HepG2 (cell line): ENCODE measurements around the gene CFI. TPM values are rescaled to one million over a fixed set of nuclear protein-coding genes. Genes with fewer than 3 reads are reported as not detected.

Source experiments
- ARNT2 ChIP-seq: sonication (generic); formaldehyde crosslinking; IDR thresholded peaks from 2 replicates; pipeline ENCODE4 v1.8.0; 2022; ENCODE audit warnings: mild to moderate bottlenecking, low read depth, missing genetic modification reagents, moderate library complexity
- CBX5 ChIP-seq: sonication (generic); formaldehyde crosslinking; IDR thresholded peaks from 2 replicates; pipeline ENCODE4 v1.4.0; 2020; ENCODE audit warnings: missing genetic modification reagents, borderline replicate concordance
- DR1 ChIP-seq: sonication (generic); formaldehyde crosslinking; IDR thresholded peaks from 2 replicates; pipeline ENCODE4 v1.8.0; 2021; ENCODE audit warnings: mild to moderate bottlenecking, missing genetic modification reagents, inconsistent platforms
- FOXP1 ChIP-seq, 2 experiments: fragments of 450-650 bp in 1 of 2; IDR thresholded peaks; 2 replicates each; pipeline ENCODE4 v1.6.1; 2017 to 2018; ENCODE audit warnings: antibody characterized with exemption in 1 of 2
- HIVEP1 ChIP-seq: sonication (generic); formaldehyde crosslinking; IDR thresholded peaks from 2 replicates; pipeline ENCODE4 v1.4.0; 2020; ENCODE audit warnings: mild to moderate bottlenecking, missing genetic modification reagents
- HNF4G ChIP-seq, 2 experiments: sonication (generic) in 1 of 2; formaldehyde crosslinking in 1 of 2; IDR thresholded peaks; 2 replicates each; pipeline versions ENCODE4 v1.4.0 to v1.6.1; 2011 to 2020; ENCODE audit warnings: borderline replicate concordance in 2 of 2, low read depth in 2 of 2, mild to moderate bottlenecking in 2 of 2, low read length in 1 of 2, missing genetic modification reagents in 1 of 2, moderate library complexity in 1 of 2
- KLF6 ChIP-seq: IDR thresholded peaks from 2 replicates; pipeline ENCODE4 v1.8.0; 2016; ENCODE audit warnings: missing biosample characterization, missing genetic modification reagents
- KMT2A ChIP-seq: sonication (generic); formaldehyde crosslinking; IDR thresholded peaks from 2 replicates; pipeline ENCODE4 v1.4.0; 2020; ENCODE audit warnings: missing genetic modification reagents
- SCMH1 ChIP-seq: sonication (generic); formaldehyde crosslinking; IDR thresholded peaks from 2 replicates; pipeline ENCODE4 v1.9.0; 2021; ENCODE audit warnings: missing genetic modification reagents, mild to moderate bottlenecking, borderline replicate concordance
- U2AF2 ChIP-seq: fragments of 200-400 bp; formaldehyde crosslinking; IDR thresholded peaks from 2 replicates; pipeline ENCODE4 v1.6.1; 2017; ENCODE audit warnings: low read depth, mild to moderate bottlenecking, low read length
- WIZ ChIP-seq: sonication (generic); formaldehyde crosslinking; IDR thresholded peaks from 2 replicates; pipeline ENCODE4 v1.5.1; 2020; ENCODE audit warnings: mild to moderate bottlenecking, missing genetic modification reagents
- ZNF335 ChIP-seq: sonication (generic); formaldehyde crosslinking; IDR thresholded peaks from 2 replicates; pipeline ENCODE4 v1.4.0; 2020; ENCODE audit warnings: missing genetic modification reagents
- ZNF549 ChIP-seq: sonication (generic); formaldehyde crosslinking; IDR thresholded peaks from 2 replicates; pipeline ENCODE4 v1.5.0; 2020; ENCODE audit warnings: missing genetic modification reagents
- ZNF709 ChIP-seq: sonication (generic); formaldehyde crosslinking; IDR thresholded peaks from 2 replicates; pipeline ENCODE4 v1.5.0; 2020; ENCODE audit warnings: mild to moderate bottlenecking, missing genetic modification reagents
- ZNF713 ChIP-seq: sonication (generic); formaldehyde crosslinking; IDR thresholded peaks from 2 replicates; pipeline ENCODE4 v1.4.0; 2020; ENCODE audit warnings: mild to moderate bottlenecking, missing genetic modification reagents
- ZNF720 ChIP-seq: sonication (generic); formaldehyde crosslinking; IDR thresholded peaks from 2 replicates; pipeline ENCODE4 v1.4.0; 2020; ENCODE audit warnings: missing genetic modification reagents
- ZNF777 ChIP-seq: sonication (generic); formaldehyde crosslinking; IDR thresholded peaks from 2 replicates; pipeline ENCODE4 v1.4.0; 2020; ENCODE audit warnings: missing genetic modification reagents
- polyA plus RNA-seq, 8 experiments: library from polyadenylated mRNA; depleted of rRNA in 3 of 8; stranded (reverse) in 7 of 8; unstranded in 1 of 8; fragments of >200 nt; fragmentation: Illumina TruSeq in 4 of 8; extraction: Trizol in 4 of 8; gene quantifications; 2 replicates each; pipeline versions ENCODE4 v1.2.1 to v1.2.3, GENCODE V29; 2011 to 2016; ENCODE audit warnings: low read depth in 4 of 8, missing spikeins in 1 of 8, mixed read lengths in 1 of 8; ENCODE audit not compliant: insufficient read depth in 1 of 8
- total RNA-seq, 5 experiments: library from RNA; depleted of rRNA; stranded (reverse); fragments of >200 nt; fragmentation: Illumina TruSeq; extraction: Trizol; gene quantifications; 2 replicates each; pipeline ENCODE4 v1.2.3, GENCODE V29; 2016; ENCODE audit warnings: low read depth in 1 of 5
- TF ChIP-seq, protein P1 (sequence below): sonication (generic); formaldehyde crosslinking; IDR thresholded peaks from 2 replicates; pipeline ENCODE4 v1.5.0; 2020; ENCODE audit warnings: missing genetic modification reagents
- TF ChIP-seq, protein P2 (sequence below): sonication (generic); formaldehyde crosslinking; IDR thresholded peaks from 2 replicates; pipeline ENCODE4 v1.5.0; 2020; ENCODE audit warnings: missing genetic modification reagents
- TF ChIP-seq, protein P3 (sequence below): sonication (generic); formaldehyde crosslinking; IDR thresholded peaks from 2 replicates; pipeline ENCODE4 v1.8.0; 2022; ENCODE audit warnings: low read depth, missing genetic modification reagents
- TF ChIP-seq, protein P4 (sequence below): sonication (generic); formaldehyde crosslinking; IDR thresholded peaks from 2 replicates; pipeline ENCODE4 v1.9.0; 2022; ENCODE audit warnings: low read depth, missing genetic modification reagents
- TF ChIP-seq, protein P5 (sequence below): sonication (generic); formaldehyde crosslinking; IDR thresholded peaks from 2 replicates; pipeline ENCODE4 v1.4.0; 2020; ENCODE audit warnings: mild to moderate bottlenecking, missing genetic modification reagents

Gene CFI
- total and polyA plus RNA-seq, 2 of the 13 experiments (the other 11 are each of a cell fraction or from before 2014, with no cell fraction given), result 284 to 337 TPM

DNA sequence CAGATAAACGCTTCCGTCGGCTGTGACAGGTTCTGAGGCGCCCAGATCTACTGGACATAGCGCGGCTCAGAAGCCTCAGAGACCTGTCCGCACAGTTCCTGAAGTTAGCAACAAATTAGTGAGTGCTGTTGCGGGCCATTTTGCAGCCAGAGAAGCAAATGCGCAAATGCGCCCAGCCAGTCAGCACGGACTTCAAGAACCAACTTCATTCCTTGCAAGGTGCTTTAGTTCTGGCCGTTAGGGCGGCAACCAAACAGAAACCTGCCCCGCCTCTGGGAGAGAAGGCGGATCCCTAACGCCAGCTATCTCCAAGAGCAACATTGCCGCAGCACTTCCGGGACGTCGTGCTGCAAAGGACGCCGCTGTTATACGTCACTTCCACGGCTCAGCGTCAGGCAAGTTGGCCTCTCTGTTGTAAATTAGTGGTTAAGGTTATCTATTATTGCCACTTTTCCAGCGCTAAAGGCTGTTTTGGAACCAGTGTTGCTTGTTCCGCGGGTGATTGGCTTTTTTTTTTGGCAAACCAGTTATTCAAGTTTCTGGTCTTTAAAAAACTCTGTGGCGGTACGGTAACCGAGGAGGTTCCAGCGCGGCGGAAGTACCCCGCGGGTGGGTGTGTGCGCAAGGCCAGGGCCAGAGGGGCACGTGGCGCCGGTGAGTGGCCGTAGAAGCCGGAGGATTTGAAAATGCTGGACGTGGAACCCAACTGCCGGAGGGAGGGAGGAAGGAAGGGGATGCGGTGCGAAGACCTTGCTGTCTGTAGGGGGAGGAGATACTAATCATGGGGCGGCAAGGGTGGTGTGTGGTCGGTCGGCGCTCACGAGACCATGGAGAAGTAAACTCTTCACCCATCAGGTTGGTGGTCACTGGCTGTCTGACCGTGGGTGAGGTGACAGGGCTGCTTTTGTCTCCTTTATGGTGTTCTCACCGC, 13.6 kb upstream of the CFI start, which contains the start of gene GAR1 (continued):
- TF ChIP-seq, protein P1, sequence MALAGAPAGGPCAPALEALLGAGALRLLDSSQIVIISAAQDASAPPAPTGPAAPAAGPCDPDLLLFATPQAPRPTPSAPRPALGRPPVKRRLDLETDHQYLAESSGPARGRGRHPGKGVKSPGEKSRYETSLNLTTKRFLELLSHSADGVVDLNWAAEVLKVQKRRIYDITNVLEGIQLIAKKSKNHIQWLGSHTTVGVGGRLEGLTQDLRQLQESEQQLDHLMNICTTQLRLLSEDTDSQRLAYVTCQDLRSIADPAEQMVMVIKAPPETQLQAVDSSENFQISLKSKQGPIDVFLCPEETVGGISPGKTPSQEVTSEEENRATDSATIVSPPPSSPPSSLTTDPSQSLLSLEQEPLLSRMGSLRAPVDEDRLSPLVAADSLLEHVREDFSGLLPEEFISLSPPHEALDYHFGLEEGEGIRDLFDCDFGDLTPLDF (CRISPR knock-in tag), result no peak; the same call in 1 of the 2 replicates
- TF ChIP-seq SCMH1 (CRISPR knock-in tag) (no peak), DR1 (no peak; the same call in 1 of the 2 replicates), HNF4G (IDR thresholded peaks at IDR 0.05; ENCODE audit: borderline replicate concordance, low read depth, low read length) (no peak), HNF4G (CRISPR knock-in tag; IDR thresholded peaks at IDR 0.05; ENCODE audit: borderline replicate concordance, low read depth) (no peak), ZNF335 (CRISPR knock-in tag) (peak; percentile 59; the same call in 1 of the 2 replicates), HIVEP1 (peak; percentile 80), U2AF2 (0 out of 2 replicates have a peak, but pooled peaks have one; percentile 27), KLF6 (CRISPR knock-in tag) (peak; percentile 81), ZNF709 (0 out of 2 replicates have a peak, but pooled peaks have one; percentile 70), ZNF777 (peak; percentile 66), KMT2A (CRISPR knock-in tag) (peak; percentile 79; the same call in 1 of the 2 replicates), ZNF549 (CRISPR knock-in tag) (no peak), ZNF720 (CRISPR knock-in tag) (no peak), ZNF713 (CRISPR knock-in tag) (no peak), FOXP1 (IDR thresholded peaks at IDR 0.05) (no peak), FOXP1 (CRISPR knock-in tag; IDR thresholded peaks at IDR 0.05) (peak; percentile 8; the same call in 1 of the 2 replicates), ARNT2 (CRISPR knock-in tag) (no peak; the same call in 1 of the 2 replicates), CBX5 (no peak; the same call in 1 of the 2 replicates), WIZ (CRISPR knock-in tag) (0 out of 2 replicates have a peak, but pooled peaks have one; percentile 80)
- TF ChIP-seq, protein P2, sequence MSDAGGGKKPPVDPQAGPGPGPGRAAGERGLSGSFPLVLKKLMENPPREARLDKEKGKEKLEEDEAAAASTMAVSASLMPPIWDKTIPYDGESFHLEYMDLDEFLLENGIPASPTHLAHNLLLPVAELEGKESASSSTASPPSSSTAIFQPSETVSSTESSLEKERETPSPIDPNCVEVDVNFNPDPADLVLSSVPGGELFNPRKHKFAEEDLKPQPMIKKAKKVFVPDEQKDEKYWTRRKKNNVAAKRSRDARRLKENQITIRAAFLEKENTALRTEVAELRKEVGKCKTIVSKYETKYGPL, result no peak
- TF ChIP-seq, protein P3, sequence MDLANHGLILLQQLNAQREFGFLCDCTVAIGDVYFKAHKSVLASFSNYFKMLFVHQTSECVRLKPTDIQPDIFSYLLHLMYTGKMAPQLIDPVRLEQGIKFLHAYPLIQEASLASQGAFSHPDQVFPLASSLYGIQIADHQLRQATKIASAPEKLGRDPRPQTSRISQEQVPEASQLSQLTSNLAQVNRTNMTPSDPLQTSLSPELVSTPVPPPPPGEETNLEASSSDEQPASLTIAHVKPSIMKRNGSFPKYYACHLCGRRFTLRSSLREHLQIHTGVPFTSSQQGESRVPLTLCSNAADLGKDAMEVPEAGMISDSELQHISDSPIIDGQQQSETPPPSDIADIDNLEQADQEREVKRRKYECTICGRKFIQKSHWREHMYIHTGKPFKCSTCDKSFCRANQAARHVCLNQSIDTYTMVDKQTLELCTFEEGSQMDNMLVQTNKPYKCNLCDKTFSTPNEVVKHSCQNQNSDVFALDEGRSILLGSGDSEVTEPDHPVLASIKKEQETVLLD, result 0 out of 2 replicates have a peak, but pooled peaks have one; percentile 58
- TF ChIP-seq, protein P4, sequence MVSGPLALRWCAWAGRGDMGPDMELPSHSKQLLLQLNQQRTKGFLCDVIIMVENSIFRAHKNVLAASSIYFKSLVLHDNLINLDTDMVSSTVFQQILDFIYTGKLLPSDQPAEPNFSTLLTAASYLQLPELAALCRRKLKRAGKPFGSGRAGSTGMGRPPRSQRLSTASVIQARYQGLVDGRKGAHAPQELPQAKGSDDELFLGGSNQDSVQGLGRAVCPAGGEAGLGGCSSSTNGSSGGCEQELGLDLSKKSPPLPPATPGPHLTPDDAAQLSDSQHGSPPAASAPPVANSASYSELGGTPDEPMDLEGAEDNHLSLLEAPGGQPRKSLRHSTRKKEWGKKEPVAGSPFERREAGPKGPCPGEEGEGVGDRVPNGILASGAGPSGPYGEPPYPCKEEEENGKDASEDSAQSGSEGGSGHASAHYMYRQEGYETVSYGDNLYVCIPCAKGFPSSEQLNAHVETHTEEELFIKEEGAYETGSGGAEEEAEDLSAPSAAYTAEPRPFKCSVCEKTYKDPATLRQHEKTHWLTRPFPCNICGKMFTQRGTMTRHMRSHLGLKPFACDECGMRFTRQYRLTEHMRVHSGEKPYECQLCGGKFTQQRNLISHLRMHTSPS, result no peak
- TF ChIP-seq, protein P5, sequence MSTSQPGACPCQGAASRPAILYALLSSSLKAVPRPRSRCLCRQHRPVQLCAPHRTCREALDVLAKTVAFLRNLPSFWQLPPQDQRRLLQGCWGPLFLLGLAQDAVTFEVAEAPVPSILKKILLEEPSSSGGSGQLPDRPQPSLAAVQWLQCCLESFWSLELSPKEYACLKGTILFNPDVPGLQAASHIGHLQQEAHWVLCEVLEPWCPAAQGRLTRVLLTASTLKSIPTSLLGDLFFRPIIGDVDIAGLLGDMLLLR (CRISPR knock-in tag), result peak; percentile 96; the same call in 1 of the 2 replicates
